ENCODE measurements around the gene KRTAP5-1.

The KRTAP5-1 gene

DNA sequence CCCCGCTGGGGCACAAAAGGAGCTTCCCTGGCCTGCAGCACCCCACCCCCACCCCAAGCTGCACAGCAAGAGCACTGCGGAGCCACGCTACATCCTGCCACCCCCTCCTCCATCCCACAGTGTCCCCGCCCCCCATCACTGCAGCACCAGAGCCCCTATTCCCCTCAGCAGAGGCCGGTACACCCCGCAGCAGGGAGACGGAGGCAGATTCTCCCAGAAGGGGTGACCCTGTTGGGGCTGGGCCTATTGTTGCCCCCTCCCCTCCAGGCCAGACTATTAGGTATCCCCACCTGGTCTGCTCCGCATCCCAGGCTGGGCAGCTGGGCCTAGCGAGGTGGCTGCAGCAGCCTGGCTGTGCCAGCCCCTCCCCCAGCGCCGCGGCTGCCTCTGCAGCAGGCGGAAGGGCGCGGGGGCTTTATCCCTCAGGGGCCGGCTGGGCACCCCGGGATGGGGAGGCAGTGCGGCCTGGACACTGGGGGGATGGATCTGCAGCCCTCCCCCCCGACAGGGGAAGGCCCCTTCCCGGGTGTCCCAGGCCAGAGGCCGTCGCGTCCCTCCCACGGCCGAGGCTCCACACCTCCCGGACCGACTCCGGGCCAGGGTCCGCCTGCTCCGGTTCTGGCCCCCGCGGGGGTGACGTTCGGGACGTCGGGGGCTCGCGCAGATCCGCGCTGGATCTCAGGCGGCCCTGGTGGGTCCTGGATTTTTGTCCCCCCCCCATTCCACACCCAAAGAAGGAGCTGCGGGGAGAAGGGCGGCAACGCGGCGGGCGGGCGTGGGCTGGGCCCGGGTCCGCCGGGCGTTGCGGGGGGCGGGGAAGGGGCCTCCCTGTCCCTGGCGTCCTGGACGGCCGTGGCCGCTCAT, 14.0 kb downstream of the KRTAP5-1 start:
- no peak for DNase-seq

DNA sequence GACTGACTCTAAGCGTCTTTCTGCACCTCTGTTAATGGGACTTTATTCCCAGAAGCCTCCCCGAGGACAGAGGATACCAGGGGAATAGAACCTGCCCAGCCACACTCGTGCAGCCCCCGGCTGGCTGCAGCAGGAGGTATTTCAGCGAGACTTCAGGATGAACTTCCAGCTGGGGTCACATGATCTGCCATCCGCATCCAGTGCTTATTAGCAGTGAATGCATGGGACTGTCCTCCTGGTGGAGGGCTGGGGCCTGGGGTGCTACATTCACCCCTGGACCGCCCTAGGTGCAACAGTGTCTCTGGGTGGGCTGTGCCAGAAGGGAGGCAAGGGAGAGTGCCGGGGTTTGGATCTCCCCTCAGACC, 14.6 kb downstream of the KRTAP5-1 start:
- DNase-seq: no peak

DNA sequence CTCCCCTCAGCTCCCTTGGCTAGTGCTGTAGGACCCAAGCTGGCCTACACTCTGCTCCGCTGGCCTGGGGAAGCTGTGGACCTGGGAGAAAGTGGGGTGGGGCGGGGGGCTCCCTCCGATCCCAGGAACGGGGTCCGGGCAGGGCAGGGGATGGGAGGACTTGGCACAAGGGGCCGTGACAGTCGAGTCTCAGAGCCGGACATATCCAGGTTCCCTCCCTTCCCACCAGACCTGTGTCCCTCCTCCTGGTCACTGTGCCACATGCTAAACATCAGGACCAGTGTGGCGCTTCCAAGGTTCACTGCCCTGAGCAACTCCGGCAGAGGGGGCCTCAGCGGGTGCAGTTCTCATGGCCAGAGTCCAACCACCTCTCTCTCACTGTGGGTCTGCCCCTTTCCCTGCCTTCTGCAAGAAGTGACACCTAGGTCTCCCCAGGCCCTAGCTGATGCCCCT, 15.1 kb downstream of the KRTAP5-1 start:
- DNase-seq: no peak

DNA sequence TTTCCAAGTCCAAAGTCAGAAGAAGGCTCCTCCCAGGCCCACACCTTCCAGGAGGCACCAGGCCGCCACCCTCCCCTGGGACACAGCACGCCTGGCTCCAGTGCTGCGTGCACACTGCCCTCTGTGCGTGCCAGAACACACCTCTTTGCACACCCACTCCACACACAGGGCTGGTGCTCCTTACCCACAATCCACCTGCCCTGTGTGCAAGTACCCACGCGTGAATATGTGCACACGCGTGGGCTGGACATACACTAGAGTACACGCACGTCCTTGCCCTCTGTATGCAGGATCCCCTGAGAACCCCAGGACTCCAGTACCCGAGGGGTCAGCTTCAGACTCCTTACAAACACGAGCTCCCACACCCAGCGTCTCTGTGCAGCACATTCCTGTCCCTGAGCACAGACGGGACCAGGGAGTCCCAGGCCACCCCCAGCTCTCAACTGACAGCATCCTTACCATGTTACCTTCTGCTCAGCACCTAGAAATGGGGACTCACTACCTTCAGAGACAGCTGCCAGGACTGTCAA, 15.8 kb downstream of the KRTAP5-1 start:
- no peak for DNase-seq

DNA sequence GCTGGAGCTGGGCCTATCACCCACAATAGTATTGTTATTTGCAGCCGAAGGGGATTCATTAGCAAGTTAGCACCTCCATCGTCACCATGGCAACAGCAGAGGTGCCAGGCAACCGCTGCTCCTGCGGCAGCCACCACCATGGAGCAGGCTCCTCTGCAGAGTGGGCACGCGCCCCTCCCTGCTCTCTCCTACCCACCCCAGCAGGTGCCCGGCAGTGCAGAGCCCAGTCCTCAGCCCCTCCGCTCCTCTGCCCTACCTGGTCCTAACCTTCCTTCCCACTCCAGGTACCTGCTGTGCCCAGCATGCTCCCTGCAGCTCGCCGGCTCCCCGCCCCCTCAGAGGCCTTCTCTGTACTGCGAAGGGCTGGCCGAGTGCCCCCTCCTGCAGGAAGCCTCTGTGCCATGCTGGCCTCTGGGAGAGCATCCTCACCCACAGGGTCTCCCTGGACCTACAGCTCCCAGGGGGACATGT, 16.6 kb downstream of the KRTAP5-1 start:
- no peak for DNase-seq

DNA sequence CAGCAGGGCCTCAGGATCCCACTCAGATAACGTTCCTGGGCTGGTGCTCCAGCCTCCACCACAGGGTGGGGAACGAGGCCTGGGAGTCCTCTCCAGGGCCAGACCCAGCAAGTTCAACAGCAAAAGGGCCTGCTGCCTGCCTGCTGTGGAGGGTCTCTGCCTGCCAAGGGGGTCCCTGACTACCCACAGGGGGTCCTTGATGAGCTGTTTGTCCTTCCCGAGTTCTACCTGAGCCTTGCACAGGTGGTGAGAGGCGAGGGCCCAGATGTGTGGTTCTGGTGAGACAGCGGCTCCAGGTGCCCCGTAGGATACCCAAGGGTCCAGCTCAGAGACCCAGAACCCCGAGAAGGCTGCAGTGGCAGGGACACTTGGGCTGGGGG, 17.4 kb downstream of the KRTAP5-1 start:
- no peak for DNase-seq

DNA sequence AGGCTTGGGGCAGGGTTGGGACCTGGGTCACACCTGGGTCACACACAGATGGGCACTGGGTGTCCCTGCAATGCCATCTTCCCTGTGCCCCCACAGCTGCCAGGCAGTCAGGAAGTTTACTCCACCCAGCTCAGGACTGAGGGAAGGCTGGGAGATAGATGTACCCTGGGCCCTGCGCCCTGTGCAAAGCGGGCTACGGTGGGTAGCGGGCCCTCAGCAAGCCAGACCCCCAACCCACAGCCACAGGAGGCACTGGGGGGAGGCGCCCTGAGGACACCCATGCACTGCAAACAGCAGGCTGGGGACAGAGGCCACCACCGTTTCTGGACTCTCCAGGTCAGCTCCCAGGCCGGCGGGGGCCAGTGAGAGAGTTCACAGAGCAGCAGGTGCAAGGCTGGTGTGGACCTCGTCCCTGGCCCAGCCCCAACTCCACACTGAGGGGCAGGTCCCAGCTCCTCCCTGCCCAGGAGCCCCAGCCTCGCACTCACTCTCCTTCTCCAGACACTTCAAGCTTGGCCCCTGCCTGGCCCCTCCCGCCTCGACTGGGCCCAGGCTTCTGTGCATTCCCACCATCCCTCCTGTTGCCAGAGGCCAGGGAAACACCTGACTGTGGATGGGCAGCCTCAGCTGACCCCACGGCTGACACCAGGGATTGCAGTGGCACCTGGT, 17.9 kb downstream of the KRTAP5-1 start:
- DNase-seq: no peak

DNA sequence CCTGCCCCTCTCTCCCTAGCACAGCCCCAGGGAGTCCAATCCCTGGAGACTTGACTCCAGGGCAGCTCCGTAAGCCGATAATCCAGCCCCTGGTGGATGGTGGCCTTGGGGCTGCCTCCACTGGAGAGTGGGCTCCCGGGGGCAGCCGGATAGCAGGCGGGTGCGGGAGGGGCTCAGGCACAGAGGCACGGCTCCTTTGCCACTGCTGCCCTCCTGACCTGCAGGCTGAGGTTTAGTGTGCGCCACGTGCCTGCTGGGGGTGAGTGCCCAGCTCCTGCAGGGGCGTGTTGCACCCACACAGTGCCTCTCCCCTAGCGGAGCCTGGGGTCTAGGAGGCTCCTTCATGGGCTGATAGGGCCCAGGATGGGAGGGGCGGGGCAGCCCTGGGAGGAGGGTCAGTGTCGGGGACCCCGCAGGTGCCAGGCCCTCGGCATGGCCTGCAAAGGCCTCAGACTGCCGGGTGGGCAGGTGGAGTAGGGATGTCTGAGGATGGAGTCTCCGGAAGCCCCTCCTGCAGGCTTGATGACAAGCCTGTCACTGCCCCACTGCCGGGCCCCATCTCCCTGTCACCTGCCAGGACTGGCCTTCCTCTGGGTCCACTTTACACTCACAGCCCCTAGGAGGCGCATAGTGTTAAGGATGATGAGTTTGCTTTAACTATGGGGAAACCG, 18.6 kb downstream of the KRTAP5-1 start:
- no peak for DNase-seq

DNA sequence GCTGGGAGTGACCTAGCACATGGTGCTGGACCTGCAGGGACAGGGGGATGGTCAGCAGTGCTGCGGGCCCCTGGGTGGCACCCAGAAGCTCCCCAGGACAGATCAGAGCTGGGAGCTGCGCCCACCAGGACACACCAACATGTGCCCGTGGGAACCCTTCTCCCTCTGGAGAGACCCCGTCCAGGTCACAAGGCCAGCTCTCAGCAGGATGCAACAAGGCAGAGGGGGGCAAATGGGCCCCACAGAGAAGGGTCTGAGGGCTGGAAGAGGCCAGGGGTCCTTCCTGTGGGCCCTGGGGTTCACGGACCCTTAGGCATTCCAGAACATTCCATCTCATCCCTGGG, 19.2 kb downstream of the KRTAP5-1 start:
- DNase-seq: no peak

DNA sequence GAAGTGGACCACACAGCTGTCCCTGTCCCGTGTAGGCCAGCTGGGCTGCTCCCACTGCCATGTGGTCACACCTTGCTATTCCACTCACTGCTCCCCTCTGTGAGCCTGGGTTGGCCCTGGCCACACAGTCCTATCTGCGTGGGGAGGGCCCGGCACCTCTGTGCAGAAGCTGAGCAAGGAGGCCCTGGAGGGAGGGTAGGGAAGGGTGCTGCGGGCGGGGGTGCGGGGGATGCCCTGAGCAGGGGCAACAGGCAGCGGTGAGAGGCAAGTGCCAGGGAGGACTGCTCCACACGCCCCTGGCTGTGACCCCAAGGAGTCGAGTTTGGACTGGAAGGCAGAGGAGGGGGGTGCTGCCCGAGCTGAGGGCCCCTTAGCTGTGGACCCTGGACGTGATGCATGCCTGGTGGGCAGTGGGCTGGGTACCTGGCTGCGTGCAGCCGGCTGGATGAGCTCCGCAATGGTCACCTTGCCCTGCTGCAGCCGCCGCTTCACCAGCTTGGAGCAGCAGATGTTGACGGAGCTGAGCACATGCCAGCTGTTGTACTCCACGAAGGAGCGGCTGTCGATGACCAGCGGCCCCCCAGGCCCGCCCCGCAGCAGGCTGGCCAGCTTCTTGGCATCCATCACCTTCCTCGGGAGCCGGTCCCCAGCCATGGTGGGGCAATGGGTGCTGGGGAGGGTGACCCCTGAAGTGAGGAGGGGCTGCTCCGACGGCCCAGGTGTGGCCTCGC, 19.7 kb downstream of the KRTAP5-1 start:
- DNase-seq: no peak

DNA sequence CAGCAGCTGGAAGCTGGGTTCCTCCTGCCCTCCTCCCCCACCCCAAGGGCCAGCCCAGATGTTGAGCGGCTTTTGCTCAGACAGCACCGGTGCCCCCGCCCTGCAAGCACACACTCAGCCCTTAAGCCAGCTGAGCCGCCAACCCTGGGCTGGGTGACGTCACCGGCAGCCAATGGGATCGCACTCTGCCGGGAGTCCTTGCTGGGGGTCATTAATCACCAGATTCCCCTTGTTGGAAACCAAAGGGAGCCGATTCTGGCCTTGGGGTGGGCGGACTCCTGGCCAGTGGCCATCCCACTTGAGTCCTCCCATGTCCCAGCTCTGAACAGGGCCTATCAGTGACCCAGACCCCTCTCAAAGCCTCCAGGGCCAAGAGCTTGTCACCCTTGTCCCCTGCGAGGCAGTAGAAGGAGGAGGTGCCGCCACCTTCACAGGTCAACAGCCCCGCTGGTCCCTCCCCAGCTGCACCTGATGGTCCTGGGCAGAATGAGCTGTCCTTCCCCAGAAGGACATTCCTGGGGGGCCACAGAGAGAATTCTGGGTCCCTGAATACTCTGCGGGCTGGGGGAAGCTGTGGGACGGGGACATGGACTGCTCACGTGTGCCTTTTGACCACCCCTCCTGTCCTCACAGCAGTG, 20.4 kb downstream of the KRTAP5-1 start:
- no peak for DNase-seq

DNA sequence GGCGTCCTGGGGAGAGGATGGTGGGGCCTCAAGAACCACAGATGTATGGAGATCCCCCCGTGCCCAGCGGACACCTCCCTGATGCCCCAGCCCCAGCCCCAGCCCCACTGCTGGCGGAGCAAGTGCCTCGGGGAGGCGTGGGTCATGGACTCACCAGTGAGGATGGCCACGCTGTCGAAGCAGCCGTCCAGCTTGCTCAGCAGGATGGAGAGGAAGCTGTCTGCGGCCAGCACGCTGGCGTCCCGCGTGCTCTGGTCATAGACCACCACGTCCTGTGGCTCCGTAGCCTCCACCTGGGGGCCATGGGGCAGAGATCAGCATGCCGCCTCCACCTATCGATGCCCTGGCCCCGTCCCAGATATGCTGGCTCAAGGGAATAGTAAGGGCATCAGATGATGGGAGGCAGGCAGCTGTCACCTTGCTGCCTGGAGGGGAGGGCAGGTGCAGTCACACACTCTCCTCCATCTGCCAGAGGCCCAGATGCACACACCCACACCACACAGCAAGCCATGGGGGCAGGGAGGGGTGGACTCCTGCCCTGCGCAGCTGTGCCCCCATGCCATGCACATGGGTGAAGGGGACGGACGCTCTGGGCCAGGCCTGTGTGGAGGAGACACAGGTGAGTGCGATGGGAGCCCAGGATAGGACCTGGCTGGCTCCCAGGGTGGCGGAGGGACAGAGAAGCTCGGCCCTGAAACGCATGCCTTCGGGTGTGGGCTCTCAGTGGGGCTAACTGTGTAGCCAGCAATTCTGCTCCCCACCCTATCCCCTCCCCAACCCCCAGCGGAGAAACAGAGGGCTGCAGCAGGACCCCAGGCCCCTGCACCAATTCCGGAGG, 21.2 kb downstream of the KRTAP5-1 start:
- no peak for DNase-seq

DNA sequence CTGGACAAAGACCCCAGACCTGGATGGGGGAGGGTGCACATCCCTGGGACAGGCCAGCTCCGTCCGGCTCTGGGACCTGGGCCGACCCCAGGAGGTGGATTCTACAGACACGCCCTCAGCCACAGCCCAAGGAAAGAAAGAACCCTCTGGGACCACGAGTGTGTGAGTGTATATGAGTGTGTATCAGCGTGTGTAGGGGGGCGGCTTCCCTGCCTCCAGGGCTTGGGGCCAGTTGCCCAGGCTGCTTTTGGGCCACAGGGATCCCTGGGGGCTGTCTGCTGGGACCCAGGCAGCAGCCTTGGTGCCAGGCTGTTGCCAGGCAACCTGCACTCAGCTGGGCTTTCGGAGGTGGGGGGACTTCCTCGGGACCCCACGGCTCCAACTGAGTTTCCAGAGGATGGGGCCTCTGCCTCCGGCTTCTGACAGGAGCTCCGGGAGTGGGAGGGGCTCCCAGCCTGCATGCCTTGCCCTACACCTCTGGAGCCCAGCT, 21.9 kb downstream of the KRTAP5-1 start:
- DNase-seq: no peak

DNA sequence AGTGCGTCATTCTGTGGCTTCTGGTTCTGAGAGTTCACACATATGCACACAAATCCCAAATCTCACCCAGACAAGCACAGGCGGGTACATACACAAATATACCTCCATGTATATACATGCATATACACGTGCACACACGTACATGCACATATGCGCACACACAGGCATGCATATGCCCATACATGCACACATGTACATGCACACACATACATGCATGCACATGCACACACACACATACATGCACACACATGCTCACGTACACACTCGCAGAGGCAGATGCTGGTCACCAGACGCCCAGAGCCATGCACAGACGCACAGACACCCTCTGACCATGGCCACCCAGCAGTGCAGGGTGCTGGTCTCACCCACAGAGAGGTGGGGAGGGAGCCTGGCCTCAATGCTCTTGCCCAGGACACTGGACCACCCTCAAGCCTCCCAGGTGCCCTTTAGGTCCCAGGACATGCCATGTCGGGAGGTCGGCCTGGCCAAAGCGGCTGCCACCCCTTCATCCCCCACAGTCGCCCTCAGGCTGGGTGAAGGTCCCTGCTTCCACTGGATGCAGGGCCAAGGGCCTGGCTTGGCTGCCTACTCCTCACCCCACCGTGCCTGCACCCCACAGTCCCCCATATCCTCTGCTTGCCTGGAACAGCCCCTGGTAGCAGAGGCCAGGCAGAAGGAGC, 22.5 kb downstream of the KRTAP5-1 start:
- DNase-seq: no peak

DNA sequence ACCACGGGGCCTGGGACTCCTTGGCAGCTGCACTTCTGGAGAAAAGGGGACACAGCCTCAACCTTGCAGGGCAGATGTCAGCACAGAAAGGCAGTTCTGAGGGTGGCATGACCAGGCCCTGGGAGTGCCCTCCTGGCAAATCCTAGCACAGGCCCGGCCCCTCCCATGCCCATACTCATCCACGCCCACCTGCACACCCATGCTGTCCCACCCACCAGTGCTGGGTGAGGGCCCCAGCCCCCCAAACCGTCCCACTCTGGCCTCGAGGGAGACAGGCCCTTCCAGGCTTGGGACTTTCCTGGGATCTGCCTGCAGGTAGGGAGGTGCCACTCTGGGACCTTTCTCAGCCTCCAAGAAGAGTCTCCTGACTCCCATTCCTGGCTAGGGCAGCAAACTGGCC, 23.1 kb downstream of the KRTAP5-1 start:
- no peak for DNase-seq

DNA sequence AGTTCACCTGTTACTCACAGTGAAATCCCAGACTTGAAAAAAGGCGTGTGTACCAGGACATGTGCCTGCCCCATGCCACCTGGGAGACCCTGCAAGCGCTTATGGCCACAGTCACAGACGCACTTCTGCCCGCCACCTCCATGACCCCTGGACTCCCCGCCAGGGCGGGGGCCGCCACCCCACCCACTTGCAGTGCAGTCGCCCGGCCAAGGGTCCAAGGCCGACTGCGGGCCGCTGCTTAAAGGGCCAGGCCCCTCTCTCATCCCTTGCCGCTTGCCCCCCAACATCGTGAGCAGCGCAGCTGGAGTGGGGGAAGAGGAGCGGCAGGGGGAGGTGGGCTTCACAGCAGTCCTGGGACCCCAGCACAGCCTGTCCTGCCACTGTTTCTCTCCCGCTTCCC, 23.8 kb downstream of the KRTAP5-1 start:
- DNase-seq: no peak

DNA sequence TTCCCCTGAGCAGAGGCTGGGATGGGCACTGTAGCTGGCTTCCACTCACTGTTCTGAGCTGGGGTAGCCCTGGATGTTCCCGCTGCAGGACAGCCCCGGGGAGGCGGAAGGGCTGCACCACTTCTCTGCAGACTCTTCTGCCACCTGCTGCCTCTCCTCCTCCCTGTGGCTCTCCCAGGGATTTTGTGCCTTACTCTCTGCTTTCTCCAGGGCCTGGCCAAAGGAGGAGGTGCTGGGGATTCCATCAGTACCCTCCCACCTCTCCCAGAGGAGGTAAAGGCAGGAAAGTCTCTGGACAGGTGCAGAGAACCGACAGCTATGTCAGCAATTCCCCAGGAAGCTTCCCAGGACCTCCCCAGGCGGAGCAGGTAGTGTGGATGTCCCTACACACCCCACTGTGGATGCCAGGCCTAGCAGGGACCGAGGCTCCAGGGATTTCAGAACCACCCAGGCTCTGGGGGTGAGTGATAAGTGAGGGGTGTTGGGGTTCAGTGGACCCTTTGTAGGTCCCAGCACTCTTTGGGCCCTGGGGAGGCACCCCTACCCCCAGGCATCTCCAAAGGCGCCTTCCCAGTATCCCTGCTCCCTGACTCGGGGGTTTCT, 24.3 kb downstream of the KRTAP5-1 start:
- DNase-seq: no peak

DNA sequence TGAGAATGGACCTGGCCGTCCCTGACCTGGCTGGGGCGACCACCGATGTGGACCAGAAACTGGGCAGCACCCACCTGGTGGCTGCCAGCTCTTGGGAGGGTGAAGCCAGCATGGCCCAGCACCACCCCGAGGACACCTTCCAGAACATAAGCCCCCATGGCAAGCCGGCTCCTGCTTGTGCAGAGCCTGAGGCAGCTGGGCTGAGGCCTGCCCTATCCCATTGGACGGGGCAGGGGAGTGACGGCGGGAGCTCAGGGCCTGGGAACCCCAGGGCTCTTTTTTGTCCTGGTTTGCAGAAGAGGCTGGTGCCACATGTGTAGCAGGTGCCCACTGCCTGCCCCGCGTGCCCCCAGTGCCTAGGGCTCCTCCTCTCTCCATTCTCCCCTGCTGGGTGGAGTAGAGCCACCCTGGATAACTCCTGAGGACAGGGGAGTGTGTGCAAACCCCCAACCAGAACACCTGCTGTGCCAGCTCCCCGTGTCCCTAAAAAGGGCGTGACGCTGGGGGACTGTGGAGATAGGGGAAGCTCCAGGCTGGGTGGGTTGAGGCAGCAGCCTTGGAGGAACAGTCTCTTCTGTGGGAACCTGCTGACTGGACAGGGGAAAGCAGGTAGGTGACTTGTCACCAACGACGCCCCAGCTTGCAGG, 25.0 kb downstream of the KRTAP5-1 start:
- no peak for DNase-seq

DNA sequence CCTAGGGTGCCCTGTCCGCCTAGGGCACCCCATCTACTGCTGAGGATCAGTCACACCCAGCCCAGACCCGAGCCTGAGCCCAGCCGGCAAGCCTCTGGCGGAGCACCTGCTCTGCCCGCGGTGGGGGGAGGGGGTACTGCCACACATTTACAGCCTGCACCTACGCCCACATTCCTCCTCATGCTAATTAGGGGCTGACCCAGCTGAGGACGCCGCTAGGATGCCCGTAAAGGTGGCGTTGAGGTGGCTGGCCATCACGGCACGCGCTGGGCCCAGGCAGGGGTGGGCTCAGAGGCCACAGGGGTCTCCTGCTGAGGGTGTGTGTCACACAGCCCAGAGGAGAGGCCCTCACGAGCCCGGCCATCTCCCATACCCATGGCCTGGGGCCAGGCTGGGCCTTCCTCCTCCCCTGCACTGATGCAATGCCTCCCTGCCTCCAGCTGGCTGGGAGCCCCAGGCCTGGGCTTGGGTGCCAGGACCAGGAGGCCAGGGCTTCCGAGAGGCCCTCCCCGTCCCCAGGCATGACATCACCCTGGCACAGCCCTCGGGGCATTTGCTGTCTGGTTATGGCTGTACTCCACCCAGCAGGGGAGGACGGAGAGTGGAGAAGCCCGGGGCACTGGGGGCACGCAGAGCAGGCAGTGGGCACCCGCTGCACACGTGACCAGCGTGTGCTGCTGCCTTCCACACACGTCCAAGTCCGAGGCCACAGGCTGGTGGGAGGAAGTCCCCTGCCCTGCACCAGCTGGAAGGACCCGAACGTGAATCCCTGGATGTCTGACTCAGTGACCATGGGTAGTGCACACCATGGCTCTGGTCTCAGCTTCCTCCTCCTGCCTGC, 25.8 kb downstream of the KRTAP5-1 start:
- DNase-seq: no peak

All from NCI-H1930 (cell line).